HepG2 (cell line): Measurements from ENCODE around the gene CDC37L1. TPM values are rescaled to one million over a fixed set of nuclear protein-coding genes. Genes with fewer than 3 reads are reported as not detected.

Experiments used
- ATAC-seq: fragments of 200-7000 bp; cut with Tn5 transposase; 3 replicates; pipeline ENCODE4 v1.9.1; 2020; ENCODE audit warnings: mild to moderate bottlenecking, moderate library complexity
- BruUV-seq: library from RNA; stranded (reverse); fragments of 400-500 nt; replicated peaks from 2 replicates; lab custom pipeline; 2021; lab: Mats Ljungman, UMichigan
- CTCF ChIA-PET: fragments of 300-600 bp; formaldehyde crosslinking; extraction: SDS; loops from one replicate; lab custom pipeline; 2021; ENCODE audit warnings: low total read pairs, inconsistent platforms, low intra/inter-chr PET ratio; lab: Yijun Ruan, JAX
- POLR2A ChIA-PET: fragments of 350-600 bp; sonication (Branson Sonifier 250); formaldehyde crosslinking; loops from one replicate; lab custom pipeline; 2020; ENCODE audit warnings: antibody characterized with exemption, inconsistent platforms; lab: Yijun Ruan, JAX
- DNase-seq: peaks from one replicate; pipeline ENCODE4 v3.0.0-alpha.2; 2015; ENCODE audit warnings: low spot score
- FAIRE-seq: peaks from 3 replicates; lab custom pipeline; 2011; peaks lifted over from hg19 to GRCh38; lab: Jason Lieb, UNC
- H2AFZ ChIP-seq: one replicate; pipeline ENCODE4 v1.6.1; 2011; ENCODE audit warnings: low read length, inconsistent platforms
- H3K27ac ChIP-seq: fragments of 300-600 bp; 3 replicates; pipeline ENCODE4 v1.8.0; 2011; ENCODE audit warnings: mixed run types, mild to moderate bottlenecking, mixed read lengths, low read length, inconsistent platforms; ENCODE audit not compliant: insufficient read depth; ENCODE audit errors: extremely low read length
- H3K27me3 ChIP-seq, 2 experiments: fragments of 200-600 bp in 1 of 2; 2 replicates in 1 of 2; 3 replicates in 1 of 2; pipeline versions ENCODE4 v1.6.0 to v1.8.0; 2011; ENCODE audit warnings: low read length in 2 of 2, mild to moderate bottlenecking in 2 of 2, moderate library complexity in 2 of 2, inconsistent platforms in 1 of 2; ENCODE audit not compliant: insufficient read depth in 2 of 2, control insufficient read depth in 1 of 2
- H3K36me3 ChIP-seq, 2 experiments: fragments of 200-600 bp in 1 of 2; replicated peaks in 1 of 2; 2 replicates in 1 of 2; 3 replicates in 1 of 2; pipeline versions ENCODE4 v1.5.1 to v1.8.0; 2011; ENCODE audit warnings: low read length in 2 of 2, inconsistent platforms in 1 of 2; ENCODE audit not compliant: insufficient read depth in 2 of 2, control insufficient read depth in 1 of 2
- H3K4me1 ChIP-seq: 2 replicates; pipeline ENCODE4 v1.5.1; 2012; ENCODE audit warnings: low read length, inconsistent platforms; ENCODE audit not compliant: insufficient read depth
- H3K4me2 ChIP-seq: 2 replicates; pipeline ENCODE4 v1.6.0; 2011; ENCODE audit warnings: low read depth, low read length, inconsistent platforms
- H3K4me3 ChIP-seq, 3 experiments: fragments of 200-600 bp in 1 of 3; sonication (generic), shearing (Covaris generic) in 1 of 3; replicated peaks in 1 of 3; 2 replicates each; pipeline ENCODE4 v1.5.1; 2011 to 2016; ENCODE audit warnings: low read length in 3 of 3, inconsistent platforms in 2 of 3, low read depth in 2 of 3, mild to moderate bottlenecking in 2 of 3, control low read depth in 1 of 3, mixed read lengths in 1 of 3; ENCODE audit not compliant: insufficient read depth in 1 of 3
- H3K79me2 ChIP-seq: one replicate; pipeline ENCODE4 v1.6.1; 2011; ENCODE audit warnings: low read length, inconsistent platforms; ENCODE audit not compliant: insufficient read depth
- H3K9ac ChIP-seq: 2 replicates; pipeline ENCODE4 v1.6.0; 2011; ENCODE audit warnings: mild to moderate bottlenecking, low read depth, low read length, inconsistent platforms; ENCODE audit not compliant: insufficient read depth
- H3K9me3 ChIP-seq: 2 replicates; pipeline ENCODE4 v1.5.1; 2012; ENCODE audit warnings: mild to moderate bottlenecking, low read length
- H4K20me1 ChIP-seq: 2 replicates; pipeline ENCODE4 v1.6.0; 2011; ENCODE audit warnings: inconsistent platforms, mild to moderate bottlenecking, low read length, moderate library complexity; ENCODE audit not compliant: insufficient read depth
- FOXA1 ChIP-seq, 2 experiments: fragments of 450-650 bp in 1 of 2; sonication (generic) in 1 of 2; formaldehyde crosslinking in 1 of 2; IDR thresholded peaks; 2 replicates each; pipeline versions ENCODE4 v1.4.0 to v1.6.1; 2016 to 2020; ENCODE audit warnings: missing genetic modification reagents in 1 of 2
- FOXM1 ChIP-seq: sonication (generic); formaldehyde crosslinking; IDR thresholded peaks from 2 replicates; pipeline ENCODE4 v1.5.0; 2020; ENCODE audit warnings: missing genetic modification reagents
- KIAA2018 ChIP-seq: sonication (generic); formaldehyde crosslinking; IDR thresholded peaks from 2 replicates; pipeline ENCODE4 v1.5.0; 2020; ENCODE audit warnings: mild to moderate bottlenecking, missing genetic modification reagents, borderline replicate concordance
- MBD4 ChIP-seq: IDR thresholded peaks from 2 replicates; pipeline ENCODE4 v1.6.1; 2012; ENCODE audit warnings: low read length, inconsistent platforms, borderline replicate concordance
- MLXIP ChIP-seq: sonication (generic); formaldehyde crosslinking; IDR thresholded peaks from 2 replicates; pipeline ENCODE4 v1.9.0; 2021; ENCODE audit warnings: missing genetic modification reagents, borderline replicate concordance
- NBN ChIP-seq: fragments of 450-650 bp; conservative IDR thresholded peaks from 2 replicates; pipeline ENCODE4 v1.6.1; 2017
- SUZ12 ChIP-seq: fragments of 150-350 bp; IDR thresholded peaks from 2 replicates; pipeline ENCODE4 v1.6.1; 2014; ENCODE audit warnings: low read depth, low read length
- ZNF205 ChIP-seq: IDR thresholded peaks from 2 replicates; pipeline ENCODE4 v1.6.1; 2018; ENCODE audit warnings: missing biosample characterization, missing genetic modification reagents
- ZNF431 ChIP-seq: sonication (generic); formaldehyde crosslinking; IDR thresholded peaks from 2 replicates; pipeline ENCODE4 v1.9.0; 2022; ENCODE audit warnings: missing genetic modification reagents, low read depth, mild to moderate bottlenecking, borderline replicate concordance
- ZNF747 ChIP-seq: sonication (generic); formaldehyde crosslinking; IDR thresholded peaks from 2 replicates; pipeline ENCODE4 v1.8.1; 2023; ENCODE audit warnings: missing genetic modification reagents, mild to moderate bottlenecking, borderline replicate concordance
- ZNF839 ChIP-seq: sonication (generic); formaldehyde crosslinking; IDR thresholded peaks from 2 replicates; pipeline ENCODE4 v1.4.0; 2020; ENCODE audit warnings: missing genetic modification reagents, mild to moderate bottlenecking, borderline replicate concordance
- WGBS: methylation state at CpG from one replicate; pipeline ENCODE4 v1.1.6; 2017; ENCODE audit warnings: low lambda C conversion rate; 5-methylcytosine and 5-hydroxymethylcytosine counted together
- in situ Hi-C: cut with HindIII; loops from 2 replicates; pipeline ENCODE4 v1.10.0; 2017; ENCODE audit warnings: low pct_unique_long_range_greater_than_20kb; ENCODE audit not compliant: extremely low pct_ligation_motif_present
- intact Hi-C: fragments of 100-400 bp; cut with micrococcal nuclease; formaldehyde crosslinking; loops from one replicate; pipeline ENCODE4 v1.10.0; 2022; ENCODE audit not compliant: unreplicated experiment
- polyA plus RNA-seq, 8 experiments: library from polyadenylated mRNA; depleted of rRNA in 3 of 8; stranded (reverse) in 7 of 8; unstranded in 1 of 8; fragments of >200 nt; fragmentation: Illumina TruSeq in 4 of 8; extraction: Trizol in 4 of 8; gene quantifications; 2 replicates each; pipeline versions ENCODE4 v1.2.1 to v1.2.3, GENCODE V29; 2011 to 2016; ENCODE audit warnings: low read depth in 4 of 8, missing spikeins in 1 of 8, mixed read lengths in 1 of 8; ENCODE audit not compliant: insufficient read depth in 1 of 8
- total RNA-seq, 5 experiments: library from RNA; depleted of rRNA; stranded (reverse); fragments of >200 nt; fragmentation: Illumina TruSeq; extraction: Trizol; gene quantifications; 2 replicates each; pipeline ENCODE4 v1.2.3, GENCODE V29; 2016; ENCODE audit warnings: low read depth in 1 of 5

CDC37L1 gene
- total and polyA plus RNA-seq, 2 of the 13 experiments (the other 11 are each of a cell fraction or from before 2014, with no cell fraction given), result 5.5 to 17.0 TPM

- WGBS, result 33% methylated on average over 2 of the region's 2 CpGs
- in situ Hi-C loops, result loop anchor here (25.0 kb wide), 1 partner anchor 244 kb away; no protein-coding TSS in a partner anchor
- TF ChIP-seq FOXA1 (IDR thresholded peaks at IDR 0.05) (no peak), FOXA1 (CRISPR knock-in tag; IDR thresholded peaks at IDR 0.05) (no peak), ZNF839 (no peak), FOXM1 (no peak), ZNF431 (CRISPR knock-in tag) (no peak), ZNF205 (CRISPR knock-in tag) (no peak), NBN (no peak), KIAA2018 (CRISPR knock-in tag) (no peak), SUZ12 (no peak), MBD4 (no peak), MLXIP (no peak), ZNF747 (CRISPR knock-in tag) (no peak)
Measured at GRCh38 chr9:4630836-4631235, 48.5 kb upstream of the CDC37L1 start.

More at GRCh38 chr9:4630836-4631235, 48.5 kb upstream of the CDC37L1 start:
- Histone ChIP-seq H3K27me3 (no peaks in the 10 kb centered on the region), H3K9ac (no peak overlapping the region), H3K4me2 (no peak overlapping the region), H3K27ac (no peak overlapping the region), H4K20me1 (no peaks in the 10 kb centered on the region), H2AFZ (no peak overlapping the region), H3K4me3 (no peak overlapping the region), H3K4me1 (no peaks in the 10 kb centered on the region), H3K36me3 (no peaks in the 10 kb centered on the region), H3K9me3 (no peaks in the 10 kb centered on the region), H3K79me2 (no peaks in the 10 kb centered on the region)
- ATAC-seq, result no peak
- no TSS peak for BruUV-seq
- CTCF ChIA-PET, result no interaction called here
- intact Hi-C loops, result no loop called here
- FAIRE-seq, result no peak
- no peak for DNase-seq
- POLR2A ChIA-PET, result no interaction called here
